Adrenal gland (tissue), 12 donors: ENCODE data around the gene SEMA5A. TPM values are rescaled to one million over a fixed set of nuclear protein-coding genes. Genes with fewer than 3 reads are reported as not detected.

ENCODE experiments used
- DNase-seq, 7 donors: peaks; one replicate each; pipeline ENCODE4 v3.0.0-alpha.2; 2019 to 2020
- H3K27ac ChIP-seq, 5 donors: fragments of 200-600 bp; sonication (generic) in 4 of 5; 1 replicate in 3 of 5; 2 replicates in 2 of 5; pipeline versions ENCODE4 v1.5.1 to v1.8.0; 2016 to 2020; ENCODE audit warnings: mild to moderate bottlenecking in 1 of 5
- H3K27me3 ChIP-seq: fragments of 200-600 bp; 2 replicates; pipeline ENCODE4 v1.8.0; 2021
- H3K36me3 ChIP-seq, 2 donors: fragments of 200-600 bp; replicated peaks in 1 of 2; 1 replicate in 1 of 2; 2 replicates in 1 of 2; pipeline versions ENCODE4 v1.5.1 to v1.8.0; 2018 to 2022
- H3K4me1 ChIP-seq, 2 donors: fragments of 200-600 bp; replicated peaks in 1 of 2; 1 replicate in 1 of 2; 2 replicates in 1 of 2; pipeline versions ENCODE4 v1.5.1 to v1.8.0; 2018 to 2021
- H3K4me3 ChIP-seq, 4 donors: fragments of 200-600 bp; sonication (generic) in 3 of 4; one replicate each; pipeline ENCODE4 v1.5.1; 2016 to 2018
- H3K9me3 ChIP-seq, 3 donors: fragments of 200-600 bp; sonication (generic) in 1 of 3; replicated peaks in 1 of 3; 1 replicate in 2 of 3; 2 replicates in 1 of 3; pipeline versions ENCODE4 v1.5.1 to v1.8.0; 2016 to 2021
- POLR2A ChIP-seq, 2 donors: fragments of 450-650 bp; IDR thresholded peaks; one replicate each; pipeline ENCODE4 v1.6.1; 2017; ENCODE audit warnings: antibody characterized with exemption in 2 of 2, mild to moderate bottlenecking in 2 of 2, moderate library complexity in 1 of 2
- WGBS, 4 donors: extraction: QIAGEN DNeasy Blood & Tissue Kit in 2 of 4; methylation state at CpG; one replicate each; pipeline versions ENCODE4 v1.1.5 to v1.1.7; 2013 to 2017; 5-methylcytosine and 5-hydroxymethylcytosine counted together
- intact Hi-C, 2 donors: fragments of 100-400 bp; cut with DNase I; formaldehyde crosslinking; loops; one replicate each; pipeline versions ENCODE4 v1.14.1 to v1.15.0; 2022 to 2023
- polyA plus RNA-seq, 3 donors: library from polyadenylated mRNA; stranded (reverse); fragments of 200-250 nt in 2 of 3; fragments of 350-450 nt in 1 of 3; fragmentation: Illumina TruSeq in 1 of 3; extraction: RNeasy Lipid Tissue Mini Kit (QIAGEN cat#74804) in 1 of 3; gene quantifications; one replicate each; pipeline ENCODE4 v1.2.3, GENCODE V29; 2013 to 2014
- total RNA-seq, 9 donors: library from RNA; depleted of rRNA in 4 of 9; stranded (reverse); fragments of >200 nt in 4 of 9; fragments of 120-200 nt in 1 of 9; fragmentation: NEBNext Ultra II Directional in 1 of 9; extraction: Animal tissue kit (Norgen Biotek cat#: 25700) in 1 of 9; gene quantifications; one replicate each; pipeline versions ENCODE4 v1.1.0 to v1.2.4, GENCODE V29; 2013 to 2023
- TF ChIP-seq, protein P1 (sequence below), 6 experiments: fragments of 450-650 bp in 4 of 6; fragments of 200-600 bp in 2 of 6; sonication (generic) in 1 of 6; IDR thresholded peaks; 1 replicate in 5 of 6; 2 replicates in 1 of 6; pipeline versions ENCODE4 v1.5.1 to v1.8.0; 2016 to 2021; ENCODE audit warnings: antibody characterized with exemption in 6 of 6, mild to moderate bottlenecking in 2 of 6, moderate library complexity in 1 of 6
- donor health status: healthy with polysubstance abuse.
- donor health status: Bipolar disorder and iron deficiency.
- donor health status: DM: yes; HTN: yes; CAD: no.
- donor health status: DM: no; HTN: no; CAD: no.
- donor health status: DM: no; HTN: no; CAD: no.
- donor health status: DM: yes; HTN: yes; CAD: no.

The SEMA5A gene
- total and polyA plus RNA-seq, 12 donors, result 0.40 to 6.0 (median 2.6) TPM

DNA sequence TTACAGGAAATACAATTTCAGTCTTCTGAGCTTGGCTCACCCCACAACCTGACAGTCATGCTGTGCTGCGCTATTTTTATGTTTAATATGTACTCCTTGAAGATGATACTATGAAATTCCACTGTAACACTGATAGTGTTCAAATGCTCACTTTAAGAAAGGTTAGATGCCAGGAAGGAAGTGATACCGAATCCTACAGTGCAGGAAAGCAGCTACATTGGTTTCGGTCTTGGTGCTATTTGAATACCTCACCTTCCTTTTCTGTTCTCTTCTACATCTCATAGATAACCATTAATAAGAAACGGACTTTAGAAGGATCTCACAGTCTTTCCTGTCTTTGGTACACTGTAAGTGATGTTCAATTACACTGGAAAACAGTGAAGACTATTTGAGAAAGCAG is 117.6 kb downstream of the SEMA5A start:
- H3K4me3 ChIP-seq, result no peak overlapping the region
- peaks cover 6 to 16% of the 10 kb centered on the region in 2 donors for H3K4me1 ChIP-seq
- no peak overlapping the region for H3K27ac ChIP-seq
- DNase-seq, result no peak
- 77 to 81% (median 79%) methylated on average over 4 of the region's 4 CpGs for WGBS, 4 donors
- H3K27me3 ChIP-seq, result no peaks in the 10 kb centered on the region
- no peaks in the 10 kb centered on the region for H3K9me3 ChIP-seq
- no peaks in the 10 kb centered on the region for H3K36me3 ChIP-seq
- intact Hi-C loops, result no loop called here
- TF ChIP-seq, protein P1, sequence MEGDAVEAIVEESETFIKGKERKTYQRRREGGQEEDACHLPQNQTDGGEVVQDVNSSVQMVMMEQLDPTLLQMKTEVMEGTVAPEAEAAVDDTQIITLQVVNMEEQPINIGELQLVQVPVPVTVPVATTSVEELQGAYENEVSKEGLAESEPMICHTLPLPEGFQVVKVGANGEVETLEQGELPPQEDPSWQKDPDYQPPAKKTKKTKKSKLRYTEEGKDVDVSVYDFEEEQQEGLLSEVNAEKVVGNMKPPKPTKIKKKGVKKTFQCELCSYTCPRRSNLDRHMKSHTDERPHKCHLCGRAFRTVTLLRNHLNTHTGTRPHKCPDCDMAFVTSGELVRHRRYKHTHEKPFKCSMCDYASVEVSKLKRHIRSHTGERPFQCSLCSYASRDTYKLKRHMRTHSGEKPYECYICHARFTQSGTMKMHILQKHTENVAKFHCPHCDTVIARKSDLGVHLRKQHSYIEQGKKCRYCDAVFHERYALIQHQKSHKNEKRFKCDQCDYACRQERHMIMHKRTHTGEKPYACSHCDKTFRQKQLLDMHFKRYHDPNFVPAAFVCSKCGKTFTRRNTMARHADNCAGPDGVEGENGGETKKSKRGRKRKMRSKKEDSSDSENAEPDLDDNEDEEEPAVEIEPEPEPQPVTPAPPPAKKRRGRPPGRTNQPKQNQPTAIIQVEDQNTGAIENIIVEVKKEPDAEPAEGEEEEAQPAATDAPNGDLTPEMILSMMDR (IDR thresholded peaks at IDR 0.05), result no peak
- no peak for TF ChIP-seq POLR2A (IDR thresholded peaks at IDR 0.05)

DNA sequence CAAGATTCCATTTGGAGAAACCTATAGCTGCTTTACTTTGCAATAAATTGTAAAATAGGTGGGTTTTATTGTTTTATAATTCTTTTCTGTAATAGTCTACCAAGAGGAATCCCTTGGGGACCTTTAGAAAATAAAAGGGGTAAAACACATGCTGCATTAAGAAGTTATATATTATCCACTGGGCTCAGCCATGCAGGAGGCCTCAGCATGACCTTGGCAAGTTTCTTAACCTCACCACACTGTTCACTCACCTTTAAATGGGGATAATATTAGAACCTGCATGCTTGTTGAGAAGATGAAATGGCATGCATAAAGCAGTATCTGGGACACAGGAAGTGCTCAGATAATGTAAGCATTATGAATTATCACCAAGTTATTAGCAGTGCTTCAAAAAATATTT is 120.2 kb downstream of the SEMA5A start:
- Histone ChIP-seq H3K4me1 (peaks cover 0 to 6% of the 10 kb centered on the region in 2 donors), H3K4me3 (no peak overlapping the region), H3K27ac (no peak overlapping the region), H3K9me3 (no peaks in the 10 kb centered on the region), H3K27me3 (no peaks in the 10 kb centered on the region), H3K36me3 (no peaks in the 10 kb centered on the region)
- intact Hi-C loops, result no loop called here
- no peak for TF ChIP-seq POLR2A (IDR thresholded peaks at IDR 0.05)
- TF ChIP-seq, protein P1 (IDR thresholded peaks at IDR 0.05), result no peak
- no peak for DNase-seq

DNA sequence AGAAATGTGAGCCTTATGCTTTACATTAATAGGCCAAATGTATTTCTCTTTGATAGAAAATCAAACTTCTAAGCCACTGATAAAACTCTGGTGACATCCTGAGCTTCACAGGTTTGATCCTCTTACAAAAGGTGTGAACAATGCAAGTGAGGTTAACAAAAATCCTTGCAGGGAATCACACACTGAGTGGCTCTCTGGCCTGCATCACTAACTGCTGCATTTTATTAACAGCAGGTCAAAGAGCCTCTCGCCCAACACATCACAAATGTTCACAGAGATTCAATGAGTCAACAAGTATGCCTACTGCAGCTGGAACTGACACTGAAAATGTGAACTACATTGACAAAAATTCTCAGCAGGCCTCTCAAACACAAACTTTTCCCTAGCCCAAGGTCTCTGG is 122.3 kb downstream of the SEMA5A start:
- 65 to 79% (median 73%) methylated on average over 1 of the region's 1 CpG for WGBS, 4 donors
- no peaks in the 10 kb centered on the region for H3K27me3 ChIP-seq

DNA sequence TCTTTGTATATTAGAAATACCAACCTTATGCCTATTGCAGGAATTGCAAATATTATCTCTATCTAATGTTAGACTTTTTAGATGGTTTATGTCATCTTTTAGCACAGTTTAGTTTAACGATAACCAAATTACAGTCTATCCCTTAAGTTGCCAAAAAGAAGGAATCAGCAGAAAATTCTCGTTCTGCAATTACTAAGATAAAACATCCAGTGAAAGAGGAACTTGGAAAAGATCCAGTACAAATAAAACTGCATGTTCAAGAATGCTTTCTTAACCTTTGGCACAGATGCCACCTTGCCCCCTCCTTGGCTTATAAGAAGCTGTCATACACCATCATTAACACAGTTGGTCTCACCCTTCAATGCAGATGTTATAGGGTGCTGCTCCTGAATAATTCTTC is 124.0 kb downstream of the SEMA5A start:
- H3K4me3 ChIP-seq, result no peak overlapping the region
- peaks cover 0 to 5% of the 10 kb centered on the region in 2 donors for H3K4me1 ChIP-seq
- H3K27me3 ChIP-seq, result no peaks in the 10 kb centered on the region
- H3K27ac ChIP-seq, result no peak overlapping the region
- no peaks in the 10 kb centered on the region for H3K36me3 ChIP-seq
- TF ChIP-seq POLR2A (IDR thresholded peaks at IDR 0.05), result no peak
- DNase-seq, result no peak
- 10 to 19% (median 17%) methylated on average over 2 of the region's 2 CpGs for WGBS, 4 donors
- no peaks in the 10 kb centered on the region for H3K9me3 ChIP-seq
- intact Hi-C loops, result no loop called here

More for the DNA sequence above, 122.3 kb downstream of the SEMA5A start:
- no peak for DNase-seq
- intact Hi-C loops, result no loop called here
- TF ChIP-seq, protein P1 (IDR thresholded peaks at IDR 0.05), result no peak
- no peak for TF ChIP-seq POLR2A (IDR thresholded peaks at IDR 0.05)
- Histone ChIP-seq H3K27ac (no peak overlapping the region), H3K36me3 (no peaks in the 10 kb centered on the region), H3K4me1 (peaks cover 0 to 5% of the 10 kb centered on the region in 2 donors), H3K9me3 (no peaks in the 10 kb centered on the region), H3K4me3 (no peak overlapping the region)

DNA sequence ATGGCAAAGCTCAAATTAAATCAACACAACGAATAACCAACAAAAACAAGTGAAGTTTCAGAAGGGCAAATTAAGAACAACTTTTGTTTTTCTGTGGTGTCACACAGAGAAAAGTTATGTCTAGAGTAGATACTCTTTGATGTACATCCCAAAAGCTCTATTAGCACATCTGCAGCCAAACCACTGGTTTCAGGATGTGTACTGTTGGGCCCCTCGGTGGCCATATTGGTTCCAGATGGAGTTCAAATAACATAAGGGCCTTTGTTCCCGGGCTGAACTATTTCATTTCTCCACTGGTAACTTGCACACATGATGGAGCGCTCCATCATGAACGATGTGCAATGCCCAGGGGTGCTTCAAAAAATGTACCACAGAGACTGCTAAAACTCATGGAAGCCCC is 126.1 kb downstream of the SEMA5A start:
- H3K27me3 ChIP-seq, result no peaks in the 10 kb centered on the region
- no peaks in the 10 kb centered on the region for H3K36me3 ChIP-seq
- H3K4me3 ChIP-seq, result no peak overlapping the region
- H3K27ac ChIP-seq, result no peak overlapping the region
- intact Hi-C loops, result no loop called here
- WGBS, 4 donors, result 86 to 90% (median 88%) methylated on average over 5 of the region's 5 CpGs
- H3K9me3 ChIP-seq, result no peaks in the 10 kb centered on the region
- DNase-seq, result no peak
- peaks cover 0 to 5% of the 10 kb centered on the region in 2 donors for H3K4me1 ChIP-seq
- no peak for TF ChIP-seq POLR2A (IDR thresholded peaks at IDR 0.05)
